M059J (cell line): Measurements from ENCODE around the gene SNRPD2. TPM values are rescaled to one million over a fixed set of nuclear protein-coding genes. Genes with fewer than 3 reads are reported as not detected.
"Not testable (repeated sequence)": the region's sequence is repeated elsewhere in the genome, so short reads cannot be mapped to it uniquely, and the experiment has no call there.

Source experiments
- DNase-seq: peaks from one replicate; pipeline ENCODE4 v3.0.0-alpha.2; 2012; ENCODE audit warnings: low read depth
- total RNA-seq: library from RNA; depleted of rRNA; stranded (reverse); fragments of >200 nt; shearing (Covaris generic); gene quantifications from 2 replicates; pipeline ENCODE4 v1.2.3, GENCODE V29; 2014; rRNA removed

Gene SNRPD2
- 294 and 342 TPM in 2 replicates for total RNA-seq

DNA sequence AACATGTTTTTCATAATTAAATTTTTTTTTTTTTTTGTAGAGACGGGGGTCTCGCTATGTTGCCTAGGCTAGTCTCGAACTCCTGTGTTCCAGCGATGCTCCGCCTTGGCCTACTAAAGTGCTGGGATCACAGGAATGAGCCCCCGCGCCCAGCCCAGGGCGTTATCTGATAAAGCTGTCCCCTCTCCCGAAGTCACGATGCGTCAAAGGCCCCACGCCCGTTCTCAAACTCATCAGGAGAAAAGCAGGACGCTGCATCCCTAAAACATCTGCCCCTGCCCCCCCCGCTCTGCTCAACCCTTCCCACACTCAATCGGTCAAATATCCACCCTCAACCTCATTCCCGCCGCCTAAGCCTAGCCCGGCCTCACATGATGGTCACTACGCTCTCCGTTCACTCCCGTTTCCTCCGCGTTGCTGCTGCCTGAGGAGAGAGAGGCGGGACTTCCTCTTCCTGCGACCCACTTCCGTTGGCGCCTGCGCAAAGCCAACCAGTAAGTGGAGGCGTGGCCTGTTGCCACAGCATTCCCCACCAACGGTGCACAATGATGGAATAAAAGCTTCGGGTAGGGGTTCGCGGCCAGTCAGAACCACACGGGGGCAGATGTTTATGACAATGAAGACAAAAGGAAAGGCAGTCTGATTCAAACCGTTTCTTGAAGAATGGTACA lies at the start of gene SNRPD2:
Gene SNRPD2, minus strand, starts transcription at position 438 of the 671 bp plus-strand sequence. Its CDS starts 65 bp downstream, at position 373.
- peak; percentile 94 for DNase-seq

DNA sequence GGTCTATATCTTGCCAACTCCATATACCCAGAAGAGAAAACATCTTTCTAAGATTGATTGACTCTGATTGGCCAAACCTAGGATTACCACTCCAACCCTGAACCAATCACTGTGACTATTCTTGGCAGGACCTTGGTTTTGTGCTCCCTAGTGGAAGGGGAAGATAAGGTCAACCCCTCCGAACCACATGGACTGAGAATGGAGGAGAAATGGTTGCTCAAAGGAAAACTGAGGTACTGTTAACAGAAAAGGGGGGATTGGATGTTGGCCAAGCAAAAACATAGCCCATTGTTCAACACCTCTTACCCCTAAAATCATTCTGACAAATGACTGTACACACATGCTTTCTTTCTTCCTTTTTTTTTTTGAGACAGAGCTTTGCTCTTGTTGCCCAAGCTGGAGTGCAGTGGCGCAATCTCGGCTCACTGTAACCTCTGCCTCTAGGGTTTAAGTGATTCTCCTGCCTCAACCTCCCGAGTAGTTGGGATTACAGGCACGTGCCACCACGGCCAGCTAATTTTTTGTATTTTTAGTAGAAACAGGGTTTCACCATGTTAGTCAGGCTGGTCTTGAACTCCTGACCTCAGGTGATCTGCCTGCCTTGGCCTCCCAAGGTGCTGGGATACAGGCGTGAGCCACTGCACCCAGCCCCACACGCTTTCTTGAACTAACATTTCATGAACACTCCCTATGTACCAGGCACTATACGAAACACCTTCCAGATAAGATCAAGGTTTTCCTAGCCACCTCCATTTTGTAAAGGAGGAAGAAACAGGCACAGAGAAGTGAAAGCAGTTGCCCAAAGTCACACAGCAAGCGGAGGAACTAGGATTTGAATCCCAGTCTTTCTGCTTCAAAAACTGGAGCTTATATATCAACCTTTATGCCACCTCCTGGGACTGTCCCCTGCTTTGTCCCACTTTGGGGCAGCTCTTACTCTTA lies 48.0 kb upstream of the SNRPD2 start:
- no peak for DNase-seq

DNA sequence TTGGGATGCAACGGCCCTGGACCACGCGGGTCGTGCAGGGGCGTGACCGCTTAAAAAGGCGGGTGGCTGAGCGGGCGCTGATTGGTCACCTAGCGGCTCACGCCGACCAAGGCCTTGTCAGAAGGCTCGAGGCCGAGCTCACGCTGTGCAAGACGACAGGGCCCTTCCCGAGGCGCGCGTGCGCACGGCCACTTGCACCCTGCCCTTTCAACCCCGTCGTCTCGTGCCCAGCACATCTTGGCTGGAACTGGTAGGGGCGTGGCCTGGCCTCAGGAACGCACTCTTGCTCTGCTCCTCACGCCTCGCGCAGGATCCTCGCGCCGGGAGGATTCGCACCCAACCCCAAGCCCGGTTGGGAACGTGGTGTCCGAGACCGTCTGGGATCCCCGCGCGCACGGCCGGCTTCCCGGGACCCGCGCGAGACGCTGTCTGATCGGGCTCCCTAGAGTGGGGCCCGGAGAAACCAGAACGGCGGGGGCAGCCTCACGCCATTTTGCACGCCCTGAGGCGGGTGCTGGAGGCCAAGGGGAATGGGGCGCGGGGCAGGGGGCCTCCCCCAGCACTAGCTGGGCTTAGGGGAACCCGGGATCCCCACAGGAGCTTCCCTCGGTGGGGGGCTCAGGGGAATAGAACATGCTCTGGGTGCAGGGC lies 41.5 kb upstream of the SNRPD2 start, which contains the start of gene MEIOSIN:
Gene MEIOSIN, plus strand, starts transcription at position 280 of the 651 bp plus-strand sequence. CDS start 1,938 bp downstream, outside the sequence.
- no peak for DNase-seq

DNA sequence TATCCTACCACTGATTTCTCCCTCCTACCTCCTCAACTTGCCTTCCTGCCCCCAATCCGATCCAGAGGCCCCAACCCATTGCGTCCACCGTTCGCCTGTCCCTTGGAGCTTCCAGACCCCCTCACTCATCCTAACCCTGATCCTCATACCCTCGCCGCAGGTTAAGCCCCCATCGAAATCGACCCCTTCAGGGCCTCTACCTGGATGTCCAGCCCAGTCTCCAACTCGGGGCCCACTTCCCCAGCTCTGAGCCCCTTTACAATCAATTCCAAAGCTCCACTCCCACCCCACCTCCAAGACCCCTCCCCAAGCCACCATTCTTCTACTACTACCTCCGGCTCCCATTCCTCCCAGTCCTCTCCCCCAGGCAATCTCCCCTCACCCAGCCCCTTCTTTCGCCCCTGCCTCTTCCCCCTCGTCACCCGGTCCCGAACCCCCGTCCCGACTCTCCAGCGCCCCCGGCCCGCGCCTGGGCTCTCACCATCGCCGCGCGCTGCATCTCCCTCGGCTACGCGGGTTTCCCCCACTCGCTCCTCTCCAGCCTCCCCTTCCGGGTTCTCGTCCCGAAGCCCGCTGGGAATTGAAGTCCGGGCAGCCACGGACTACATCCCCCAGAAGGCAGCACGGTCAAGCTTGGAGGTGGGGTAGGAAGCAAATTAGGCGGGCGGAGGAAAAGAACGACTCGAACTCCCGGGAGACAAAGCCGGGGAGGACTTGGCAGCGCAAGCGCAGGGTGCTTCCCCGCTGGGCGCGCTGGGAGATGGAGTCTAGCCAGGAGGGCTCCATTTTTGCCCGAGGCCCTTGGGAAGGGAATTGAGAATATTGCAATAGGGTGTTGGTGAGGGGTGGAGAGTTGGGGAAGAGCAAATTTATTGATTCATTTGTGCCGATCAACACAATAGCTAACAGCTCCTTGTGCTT lies 38.9 kb upstream of the SNRPD2 start, which contains the start of gene FBXO46:
Gene FBXO46, minus strand, starts transcription at position 529 of the 921 bp plus-strand sequence. CDS start 17,401 bp downstream, outside the sequence.
- peak; percentile 99 for DNase-seq

DNA sequence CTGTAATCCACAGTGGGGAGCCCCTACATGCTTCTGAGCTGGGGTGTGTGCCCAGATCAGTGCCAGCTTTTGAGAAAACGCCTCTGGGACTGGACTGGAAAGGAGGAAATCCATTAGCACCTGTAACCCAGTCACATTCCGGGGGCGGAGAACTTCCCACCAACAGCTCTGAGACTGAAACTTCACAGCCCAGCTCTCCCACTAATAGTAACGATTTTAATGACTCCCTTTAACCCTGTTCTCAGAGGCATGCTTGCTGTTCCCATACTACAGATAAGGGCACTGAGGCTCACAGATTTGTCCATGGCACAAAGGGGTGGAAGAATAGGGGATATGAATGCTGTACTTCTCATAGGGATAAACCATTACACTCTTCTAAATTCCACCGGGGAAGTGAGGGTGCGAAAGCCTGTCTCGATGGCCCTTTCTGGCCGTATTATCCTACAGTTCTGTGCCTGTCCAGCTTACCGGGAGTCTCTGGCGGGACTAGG lies 38.1 kb upstream of the SNRPD2 start:
- no peak for DNase-seq

DNA sequence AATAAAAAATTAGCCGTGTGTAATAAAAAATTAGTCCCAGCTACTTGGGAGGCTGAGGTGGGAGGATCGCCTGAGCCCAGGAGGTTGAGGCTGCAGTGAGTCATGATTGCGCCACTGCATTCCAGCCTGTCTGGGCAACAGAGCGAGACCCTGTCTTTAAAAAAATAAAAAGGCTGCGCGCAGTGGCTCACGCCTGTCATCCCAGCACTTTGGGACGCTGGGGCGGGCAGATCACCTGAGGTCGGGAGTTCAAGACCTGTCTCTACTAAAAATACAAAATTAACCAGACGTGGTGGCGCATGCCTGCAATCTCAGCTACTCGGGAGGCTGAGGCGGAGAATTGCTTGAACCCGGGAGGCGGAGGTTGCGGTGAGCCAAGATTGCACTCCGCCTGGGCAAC lies 36.9 kb upstream of the SNRPD2 start:
- not testable (repeated sequence) for DNase-seq

DNA sequence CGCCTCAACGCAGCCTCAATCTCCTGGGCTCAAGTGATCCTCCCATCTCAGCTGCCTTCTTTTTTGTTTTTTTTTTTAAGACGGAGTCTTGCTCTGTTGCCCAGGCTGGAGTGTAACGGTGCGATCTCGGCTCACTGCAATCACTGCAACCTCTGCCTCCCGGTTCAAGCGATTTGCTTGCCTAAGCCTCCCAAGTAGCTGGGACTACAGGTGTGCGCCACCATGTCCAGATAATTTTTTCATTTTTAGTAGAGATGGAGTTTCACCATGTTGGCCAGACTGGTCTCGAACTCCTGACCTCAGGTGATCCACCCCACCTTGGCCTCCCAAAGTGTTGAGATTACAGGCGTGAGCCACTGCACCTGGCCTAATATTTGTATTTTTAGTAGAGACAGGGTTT lies 28.3 kb upstream of the SNRPD2 start:
- DNase-seq: not testable (repeated sequence)

DNA sequence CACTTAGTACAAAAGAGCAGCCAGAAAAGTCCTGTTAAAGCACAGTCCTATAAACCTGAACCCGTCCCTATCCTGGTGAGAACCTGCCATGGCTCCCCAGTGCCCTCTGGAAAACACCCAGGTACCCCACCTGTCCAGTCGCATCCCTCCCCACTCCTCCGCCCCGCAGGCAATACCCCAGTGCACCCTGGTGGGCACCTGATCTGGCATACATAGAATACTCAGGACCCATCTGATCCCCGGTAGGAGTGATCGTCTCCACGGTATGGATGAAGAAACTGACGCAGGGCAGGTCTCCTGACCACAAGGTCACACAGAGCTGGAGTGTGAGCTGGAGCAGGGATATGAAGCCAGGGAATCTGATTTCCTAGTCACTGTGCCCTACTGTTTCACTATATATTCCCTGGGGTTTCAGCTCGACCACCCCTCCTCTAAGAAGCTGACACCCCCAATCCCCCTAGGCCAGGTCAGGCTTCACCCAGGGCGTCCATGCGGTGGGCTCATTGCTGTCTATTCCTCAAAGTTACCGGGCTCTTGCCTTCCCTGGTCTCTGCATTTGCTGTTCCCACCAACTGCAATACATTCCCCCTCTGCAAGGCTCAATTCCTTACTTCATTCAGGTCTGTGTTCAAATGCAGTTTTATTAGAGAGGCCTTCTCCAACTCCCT lies 26.4 kb upstream of the SNRPD2 start:
- peak; percentile 27 for DNase-seq

DNA sequence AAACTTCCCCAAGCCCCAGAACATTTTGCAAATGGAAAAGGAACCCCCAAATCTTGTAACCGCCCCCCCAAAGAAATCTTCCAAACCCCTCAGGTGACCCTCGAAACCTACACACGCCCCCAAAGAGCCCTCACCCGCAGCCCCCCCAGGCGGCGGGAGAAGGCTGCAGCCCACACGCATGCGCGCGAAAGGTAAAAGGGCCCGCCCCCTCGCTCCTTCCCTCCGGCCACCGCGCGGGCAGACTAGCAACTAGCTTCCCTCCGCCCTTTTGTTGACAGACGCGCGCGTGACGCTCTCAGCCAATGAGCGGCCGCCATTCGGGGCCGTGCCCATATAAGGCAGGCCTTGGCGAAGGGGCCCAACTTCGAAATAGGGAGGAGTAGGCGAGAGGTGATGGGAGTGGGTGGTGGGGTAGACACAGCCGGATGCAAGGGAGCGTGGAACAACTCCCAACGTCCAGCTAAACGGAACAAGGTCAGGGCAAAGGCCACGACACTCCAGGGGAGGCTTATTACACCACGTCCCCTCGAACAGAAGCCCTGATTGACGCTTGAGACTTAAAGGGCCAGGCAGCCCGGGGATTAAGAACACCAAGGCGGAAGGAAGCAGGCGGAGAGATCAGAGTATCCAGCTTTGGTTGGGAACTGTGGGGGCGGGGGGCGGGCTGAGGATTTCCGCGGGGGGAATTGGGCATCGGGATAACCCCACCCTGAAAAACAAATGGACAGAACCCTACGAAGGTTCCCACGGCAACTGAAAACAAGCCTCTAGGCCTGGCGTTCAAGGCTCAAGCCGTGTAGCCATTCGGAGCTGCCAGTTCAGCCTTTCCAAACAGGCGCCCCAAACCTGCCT lies 25.6 kb upstream of the SNRPD2 start:
- DNase-seq: peak; percentile 99

DNA sequence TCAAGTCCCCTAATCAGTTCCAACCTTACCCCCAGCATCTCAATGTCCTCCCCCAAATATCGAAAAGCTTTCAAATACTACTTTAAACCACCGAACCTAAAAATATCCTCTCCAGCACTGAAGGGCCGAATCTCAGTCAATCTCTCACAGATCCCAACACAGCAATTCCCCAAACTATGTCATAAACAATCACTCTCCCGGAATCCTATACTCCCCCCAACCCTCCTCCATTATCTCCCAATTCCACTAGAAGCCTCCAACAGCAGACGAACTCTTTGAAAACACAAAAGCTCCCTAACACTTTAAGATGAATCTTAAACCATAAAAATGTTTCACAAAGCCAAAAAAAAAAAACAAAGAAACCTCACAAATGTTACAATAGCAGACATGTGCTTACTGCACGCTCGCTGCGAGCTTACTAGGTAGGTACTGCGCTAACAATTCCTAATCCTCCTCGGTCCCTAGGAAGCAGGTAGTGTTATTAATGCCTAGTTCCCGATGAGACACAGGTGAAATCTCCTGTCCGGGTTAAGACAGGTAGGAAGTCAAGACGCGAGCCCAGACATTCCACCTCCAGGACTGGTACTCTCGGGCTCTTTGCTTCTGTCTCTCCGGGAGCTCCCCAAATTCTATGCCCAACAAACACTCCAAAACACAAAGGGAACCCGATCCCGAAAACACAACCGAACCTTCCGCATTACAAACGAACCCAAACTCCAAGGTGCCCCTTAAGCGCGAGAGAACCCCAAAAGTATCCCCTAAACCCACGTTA lies 24.8 kb upstream of the SNRPD2 start:
- peak; percentile 40 for DNase-seq

DNA sequence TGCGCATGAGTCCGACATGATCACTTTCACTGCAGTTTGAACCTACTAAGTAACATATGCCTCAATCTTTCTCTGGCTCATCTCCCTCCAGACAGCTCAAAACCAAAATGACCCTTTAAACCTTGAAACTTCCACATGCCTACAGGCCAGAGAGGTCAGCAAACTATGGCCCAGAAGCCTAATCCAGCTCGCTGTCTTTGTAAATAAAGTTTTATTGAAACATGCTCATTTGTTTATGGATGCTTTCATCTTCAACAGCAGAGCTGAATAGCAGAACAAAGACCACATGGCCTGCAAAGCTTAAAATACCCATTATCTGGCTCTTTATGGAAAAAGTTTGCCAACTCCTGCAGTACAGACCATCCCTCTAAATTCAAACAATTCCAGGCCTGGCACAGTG lies 23.4 kb upstream of the SNRPD2 start:
- no peak for DNase-seq

DNA sequence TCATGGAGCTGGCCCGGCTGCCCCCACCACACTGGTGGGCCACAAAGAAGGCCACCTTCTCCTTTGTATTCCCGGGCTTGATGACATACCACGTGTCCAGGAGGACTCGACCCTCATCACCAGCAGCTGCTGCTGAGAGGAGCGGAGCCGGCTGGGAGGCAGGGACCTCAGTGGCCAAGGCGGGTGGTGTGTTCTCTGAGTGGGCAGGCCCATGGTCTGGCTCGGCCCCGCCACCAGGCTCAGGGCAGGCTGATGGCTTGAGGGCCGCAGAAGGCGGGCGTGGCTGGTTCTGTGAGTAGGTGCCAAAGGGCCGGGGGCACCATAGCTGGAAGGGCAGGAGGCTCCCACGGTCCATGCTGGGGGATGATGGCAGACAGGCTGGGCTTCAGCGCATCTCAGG lies 21.4 kb upstream of the SNRPD2 start:
- DNase-seq: no peak

DNA sequence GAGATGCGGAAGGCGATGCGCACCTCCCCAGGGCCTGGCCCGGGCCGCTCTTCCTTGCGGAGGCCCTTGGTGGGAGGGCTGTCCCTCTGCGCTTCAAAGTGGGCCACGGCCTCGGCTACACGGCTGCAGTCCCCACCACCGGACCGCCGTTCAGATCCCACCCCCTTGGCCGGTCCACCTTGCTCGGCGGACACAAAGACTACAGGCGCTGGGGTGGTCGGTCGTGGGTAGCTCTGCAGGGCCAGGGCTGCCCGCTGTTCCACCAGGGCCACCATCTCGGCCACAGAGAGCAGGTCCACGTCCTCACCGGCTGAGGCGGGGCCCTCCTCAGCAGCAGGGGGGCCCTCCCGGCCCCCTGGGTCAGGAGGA lies 20.9 kb upstream of the SNRPD2 start:
- DNase-seq: no peak

DNA sequence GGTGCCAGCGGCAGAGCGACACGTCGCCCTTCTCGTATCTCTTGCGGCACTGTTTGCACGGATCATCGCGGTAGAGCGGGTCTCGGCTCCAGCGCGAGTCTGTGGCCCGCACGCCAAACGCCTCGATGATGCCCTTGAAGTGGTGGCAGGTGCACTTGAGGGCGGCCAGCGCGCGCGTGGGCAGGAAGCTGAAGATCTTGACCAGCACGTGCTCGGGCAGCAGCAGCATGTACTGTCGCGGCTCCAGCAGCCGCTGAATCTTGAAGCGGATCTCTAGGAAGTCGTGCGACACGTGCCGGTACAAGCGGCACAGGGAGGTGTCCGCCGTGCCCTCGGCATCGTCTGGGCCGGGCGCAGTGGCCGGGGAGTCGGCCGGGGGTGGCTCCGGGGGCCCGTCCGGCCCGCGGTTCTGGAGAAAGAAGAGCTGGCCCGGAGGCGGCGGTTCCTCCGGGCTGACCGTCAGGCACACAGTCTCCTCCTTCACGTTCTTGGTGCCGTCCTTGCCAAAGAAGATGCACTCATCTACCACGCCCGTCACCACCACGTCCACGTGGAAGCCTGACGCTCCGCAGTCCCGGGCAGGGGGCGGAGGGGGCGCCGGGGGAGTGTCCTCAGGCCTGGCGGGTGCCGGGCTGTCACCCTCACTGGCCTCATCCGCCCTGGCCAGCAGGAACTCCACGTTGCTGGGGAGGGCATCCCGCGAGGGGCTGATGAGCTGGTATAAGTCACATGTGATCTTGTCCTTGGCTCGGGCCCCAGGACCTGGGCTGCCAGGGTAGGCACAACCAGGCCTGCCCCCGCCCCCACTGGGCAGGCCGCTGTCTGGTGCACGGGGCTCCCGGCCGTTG lies 20.3 kb upstream of the SNRPD2 start:
- DNase-seq: no peak

DNA sequence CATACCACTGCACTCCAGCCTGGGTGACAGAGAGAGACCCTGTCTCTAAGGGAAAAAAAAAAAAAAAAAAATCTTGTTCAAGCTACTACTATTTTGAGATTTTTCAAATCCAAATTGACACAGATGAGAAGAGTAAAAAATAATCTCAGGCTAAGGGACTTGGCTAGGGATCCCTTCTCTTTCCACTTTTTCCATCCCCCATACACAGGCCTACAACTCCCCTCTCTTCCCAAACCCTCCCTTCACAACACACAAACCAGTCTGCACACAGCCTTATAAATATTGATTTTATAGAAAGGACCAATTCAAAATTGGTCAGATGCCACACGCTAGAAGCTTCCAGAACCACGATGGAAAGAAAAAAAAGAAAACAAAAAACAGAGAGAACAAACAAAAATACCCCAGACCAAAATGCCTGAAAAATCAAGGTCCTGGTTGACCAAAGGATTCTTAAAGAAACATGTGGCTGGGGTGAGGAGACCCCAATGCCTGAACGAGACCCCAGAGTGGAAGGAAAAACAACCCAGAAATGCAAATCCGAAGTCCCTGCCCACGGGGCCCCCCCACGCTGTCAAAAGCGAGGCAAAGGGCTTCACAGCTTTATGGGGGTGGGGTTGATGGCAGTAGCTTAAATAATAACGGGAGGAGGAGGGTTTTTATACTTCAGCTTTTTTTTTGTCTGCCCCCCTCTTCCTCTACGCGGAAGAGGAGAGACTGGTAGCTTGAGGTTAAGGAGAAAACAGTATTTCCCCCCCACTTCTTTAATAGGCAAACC lies 18.8 kb upstream of the SNRPD2 start:
- DNase-seq: no peak

DNA sequence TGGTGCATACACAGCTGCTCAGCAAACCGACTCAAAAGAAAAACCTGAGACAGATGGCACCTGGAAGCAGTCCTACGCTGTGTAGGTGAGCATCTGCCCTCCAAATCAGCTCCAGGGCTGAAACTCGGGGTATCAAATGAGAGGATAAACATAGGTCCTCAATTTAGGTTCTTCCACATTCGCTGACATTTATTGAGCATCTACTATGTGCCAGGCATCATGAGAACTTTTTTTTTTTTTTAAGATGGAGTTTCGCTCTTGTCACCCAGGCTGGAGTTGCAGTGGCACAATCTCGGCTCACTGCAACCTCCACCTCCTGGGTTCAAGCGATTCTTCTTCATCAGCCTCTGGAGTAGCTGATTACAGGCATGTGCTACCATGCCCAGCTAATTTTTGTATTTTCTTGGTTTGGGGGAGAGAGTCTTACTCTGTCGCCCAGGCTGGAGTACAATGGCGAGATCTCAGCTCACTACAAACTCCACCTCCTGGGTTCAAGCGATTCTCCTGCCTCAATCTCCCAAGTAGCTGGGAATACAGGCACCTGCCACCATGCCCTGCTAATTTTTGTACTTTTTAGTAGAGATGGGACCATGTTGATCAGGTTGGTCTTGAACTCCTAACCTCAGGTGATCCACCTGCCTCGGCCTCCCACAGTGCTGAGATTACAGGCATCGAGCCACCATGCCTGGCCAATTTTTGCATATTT lies 14.1 kb upstream of the SNRPD2 start:
- no peak for DNase-seq
